ENCODE measurements around the gene ROPN1L. TPM values are rescaled to one million over a fixed set of nuclear protein-coding genes. Genes with fewer than 3 reads are reported as not detected.
"Not testable (repeated sequence)": the region's sequence is repeated elsewhere in the genome, so short reads cannot be mapped to it uniquely, and the experiment has no call there.

Gene ROPN1L
- total RNA-seq, 1 experiment from 2014 or later: 7.1 TPM

GRCh38 chr5:10490927-10491672 is 49.4 kb downstream of the ROPN1L start:
- H3K4me1 ChIP-seq (replicated peaks; ENCODE audit: insufficient read depth): peaks cover 18% of the 10 kb centered on the region
- no peaks in the 10 kb centered on the region for H3K79me2 ChIP-seq (ENCODE audit: low read depth)
- no peak overlapping the region for H3K4me3 ChIP-seq
- H3K27me3 ChIP-seq (ENCODE audit: insufficient read depth, low read depth): no peaks in the 10 kb centered on the region
- no peak for TF ChIP-seq EZH2 (IDR thresholded peaks at IDR 0.05; ENCODE audit: low read depth)
- H3K27ac ChIP-seq: no peak overlapping the region
- no peaks in the 10 kb centered on the region for H3K36me3 ChIP-seq (ENCODE audit: low read depth)
- DNase-seq: peak in 1 of 2 experiments; percentile 15
- H3K4me2 ChIP-seq: no peak overlapping the region
- no peak overlapping the region for H2AFZ ChIP-seq
- no peaks in the 10 kb centered on the region for H3F3A ChIP-seq (ENCODE audit: insufficient read depth, low read depth)
- ChIA-PET CTCF (no interaction called here), POLR2A (ENCODE audit: unreplicated experiment) (interaction anchor here (0.6 kb wide), 1 partner anchor 51 kb away, joined by 3 read pairs; no protein-coding TSS in a partner anchor)
- H3K9me2 ChIP-seq (ENCODE audit: insufficient read depth): no peaks in the 10 kb centered on the region
- intact Hi-C loops (cut with micrococcal nuclease; ENCODE audit: unreplicated experiment): no loop called here
- H3K9me3 ChIP-seq (ENCODE audit: insufficient read depth, low read depth): peaks cover 9% of the 10 kb centered on the region
- no peaks in the 10 kb centered on the region for H4K20me1 ChIP-seq (ENCODE audit: insufficient read depth)
- BruUV-seq (replicated peaks): no TSS peak

DNA sequence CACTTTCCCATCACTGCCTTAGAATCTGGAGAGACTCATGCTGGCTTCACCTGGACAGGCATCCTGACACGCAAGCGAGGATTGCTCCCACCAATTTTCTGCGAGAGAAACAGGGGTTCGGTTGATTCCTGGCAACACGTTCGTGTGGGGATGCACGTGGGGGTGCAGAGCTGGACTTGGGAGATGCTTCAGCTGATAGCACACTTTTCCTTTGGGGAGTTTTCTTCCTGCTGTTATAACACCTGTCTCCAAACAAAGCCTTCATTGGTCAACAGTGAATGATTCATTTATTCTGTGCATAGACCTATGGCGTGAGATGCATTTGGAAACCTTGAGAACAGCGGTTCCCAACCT is 50.0 kb downstream of the ROPN1L start:
- Histone ChIP-seq H3K36me3 (ENCODE audit: low read depth) (no peaks in the 10 kb centered on the region), H3K4me2 (no peak overlapping the region), H4K20me1 (ENCODE audit: insufficient read depth) (no peaks in the 10 kb centered on the region), H3K4me1 (replicated peaks; ENCODE audit: insufficient read depth) (peaks cover 18% of the 10 kb centered on the region), H2AFZ (no peak overlapping the region), H3K9me3 (ENCODE audit: insufficient read depth, low read depth) (peaks cover 9% of the 10 kb centered on the region), H3K27ac (no peak overlapping the region), H3K9me2 (ENCODE audit: insufficient read depth) (no peaks in the 10 kb centered on the region), H3F3A (ENCODE audit: insufficient read depth, low read depth) (no peaks in the 10 kb centered on the region), H3K27me3 (ENCODE audit: insufficient read depth, low read depth) (no peaks in the 10 kb centered on the region), H3K4me3 (no peak overlapping the region), H3K79me2 (ENCODE audit: low read depth) (no peaks in the 10 kb centered on the region)
- TF ChIP-seq CTCF (conservative IDR thresholded peaks at IDR 0.05) (no peak), EZH2 (IDR thresholded peaks at IDR 0.05; ENCODE audit: low read depth) (no peak)
- no peak for DNase-seq
- intact Hi-C loops (cut with micrococcal nuclease; ENCODE audit: unreplicated experiment): no loop called here
- POLR2A ChIA-PET (ENCODE audit: unreplicated experiment): no interaction called here
- CTCF ChIA-PET: no interaction called here
- BruUV-seq (replicated peaks): no TSS peak

- no peaks in the 10 kb centered on the region for H3K79me2 ChIP-seq (ENCODE audit: low read depth)
- no peak for TF ChIP-seq EZH2 (IDR thresholded peaks at IDR 0.05; ENCODE audit: low read depth)
- TF ChIP-seq CTCF (conservative IDR thresholded peaks at IDR 0.05): no peak
- H3F3A ChIP-seq (ENCODE audit: insufficient read depth, low read depth): no peaks in the 10 kb centered on the region
- no peak overlapping the region for H2AFZ ChIP-seq
- DNase-seq: no peak
- H4K20me1 ChIP-seq (ENCODE audit: insufficient read depth): no peaks in the 10 kb centered on the region
- peaks cover 9% of the 10 kb centered on the region for H3K9me3 ChIP-seq (ENCODE audit: insufficient read depth, low read depth)
- H3K27me3 ChIP-seq (ENCODE audit: insufficient read depth, low read depth): no peaks in the 10 kb centered on the region
- ChIA-PET POLR2A (ENCODE audit: unreplicated experiment) (no interaction called here), CTCF (no interaction called here)
- no peaks in the 10 kb centered on the region for H3K36me3 ChIP-seq (ENCODE audit: low read depth)
- H3K4me2 ChIP-seq: no peak overlapping the region
- intact Hi-C loops (cut with micrococcal nuclease; ENCODE audit: unreplicated experiment): no loop called here
- H3K27ac ChIP-seq: no peak overlapping the region
- H3K9me2 ChIP-seq (ENCODE audit: insufficient read depth): no peaks in the 10 kb centered on the region
- H3K4me1 ChIP-seq (replicated peaks; ENCODE audit: insufficient read depth): peaks cover 7% of the 10 kb centered on the region
- no TSS peak for BruUV-seq (replicated peaks)
- H3K4me3 ChIP-seq: no peak overlapping the region
Measured at GRCh38 chr5:10493884-10494283, 52.2 kb downstream of the ROPN1L start.

DNA sequence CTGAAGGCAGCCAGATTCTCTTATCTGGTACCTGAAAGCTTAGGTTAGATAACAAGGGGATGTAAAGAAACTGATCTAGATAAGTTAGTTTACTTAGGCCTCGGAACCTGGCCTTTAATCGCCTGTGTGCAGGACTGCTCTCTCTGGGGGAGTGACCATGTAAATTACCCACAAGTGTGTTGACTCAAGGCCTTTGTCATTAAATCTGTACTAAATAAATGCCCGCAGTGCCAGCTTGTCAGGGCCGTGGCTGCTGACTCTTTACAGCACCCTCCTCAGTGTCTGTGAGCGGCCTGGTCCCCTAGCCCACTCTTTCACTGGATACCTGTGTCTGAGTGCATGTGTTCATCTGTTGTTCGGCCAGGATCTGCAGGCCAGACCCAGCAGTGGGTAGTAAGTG is 52.8 kb downstream of the ROPN1L start:
- H3K4me1 ChIP-seq (replicated peaks; ENCODE audit: insufficient read depth); H3K27ac ChIP-seq; H3K4me2 ChIP-seq; H3K36me3 ChIP-seq (ENCODE audit: low read depth); intact Hi-C loops (cut with micrococcal nuclease; ENCODE audit: unreplicated experiment); H3K9me3 ChIP-seq (ENCODE audit: insufficient read depth, low read depth); H3F3A ChIP-seq (ENCODE audit: insufficient read depth, low read depth); H2AFZ ChIP-seq; POLR2A ChIA-PET (ENCODE audit: unreplicated experiment); BruUV-seq (replicated peaks); DNase-seq; H4K20me1 ChIP-seq (ENCODE audit: insufficient read depth); H3K79me2 ChIP-seq (ENCODE audit: low read depth); H3K4me3 ChIP-seq; H3K27me3 ChIP-seq (ENCODE audit: insufficient read depth, low read depth); H3K9me2 ChIP-seq (ENCODE audit: insufficient read depth): not testable (repeated sequence)
- CTCF ChIA-PET: interaction anchor here (0.7 kb wide), 1 partner anchor 995 kb away, joined by 3 read pairs; no protein-coding TSS in a partner anchor

All from PC-9 (cell line).